Lower leg skin (tissue), 4 donors: ENCODE data around the gene WDR1. TPM values are rescaled to one million over a fixed set of nuclear protein-coding genes. Genes with fewer than 3 reads are reported as not detected.
"Not testable (repeated sequence)": the region's sequence is repeated elsewhere in the genome, so short reads cannot be mapped to it uniquely, and the experiment has no call there.

ENCODE experiments used
- DNase-seq, 2 donors: peaks; one replicate each; pipeline ENCODE4 v3.0.0-alpha.2; 2019; ENCODE audit warnings: low spot score in 2 of 2
- H3K4me3 ChIP-seq: fragments of 200-600 bp; sonication (generic); 2 replicates; pipeline ENCODE4 v1.5.1; 2017; ENCODE audit warnings: mild to moderate bottlenecking, low read depth; ENCODE audit not compliant: poor library complexity, severe bottlenecking
- POLR2A ChIP-seq, 2 donors: fragments of 450-650 bp; IDR thresholded peaks; one replicate each; pipeline ENCODE4 v1.6.1; 2016 to 2017; ENCODE audit warnings: antibody characterized with exemption in 2 of 2, mild to moderate bottlenecking in 1 of 2, moderate library complexity in 1 of 2
- WGBS, 2 donors: methylation state at CpG; one replicate each; pipeline ENCODE4 v1.1.5; 2018; 5-methylcytosine and 5-hydroxymethylcytosine counted together
- intact Hi-C: fragments of 100-400 bp; cut with DNase I; formaldehyde crosslinking; loops from one replicate; pipeline ENCODE4 v1.15.0; 2023; ENCODE audit warnings: low total_unique reads
- total RNA-seq, 4 donors: library from RNA; depleted of rRNA; stranded (reverse); fragments of >200 nt; gene quantifications; one replicate each; pipeline ENCODE4 v1.1.0, GENCODE V29; 2016
- TF ChIP-seq, protein P1 (sequence below), 3 donors: fragments of 450-650 bp; IDR thresholded peaks; one replicate each; pipeline ENCODE4 v1.5.1; 2016; ENCODE audit warnings: antibody characterized with exemption in 3 of 3, mild to moderate bottlenecking in 3 of 3, moderate library complexity in 2 of 3

WDR1 gene
- total RNA-seq, 4 donors from 2014 or later, result 83.2 to 163 (median 144) TPM

- TF ChIP-seq, protein P1, sequence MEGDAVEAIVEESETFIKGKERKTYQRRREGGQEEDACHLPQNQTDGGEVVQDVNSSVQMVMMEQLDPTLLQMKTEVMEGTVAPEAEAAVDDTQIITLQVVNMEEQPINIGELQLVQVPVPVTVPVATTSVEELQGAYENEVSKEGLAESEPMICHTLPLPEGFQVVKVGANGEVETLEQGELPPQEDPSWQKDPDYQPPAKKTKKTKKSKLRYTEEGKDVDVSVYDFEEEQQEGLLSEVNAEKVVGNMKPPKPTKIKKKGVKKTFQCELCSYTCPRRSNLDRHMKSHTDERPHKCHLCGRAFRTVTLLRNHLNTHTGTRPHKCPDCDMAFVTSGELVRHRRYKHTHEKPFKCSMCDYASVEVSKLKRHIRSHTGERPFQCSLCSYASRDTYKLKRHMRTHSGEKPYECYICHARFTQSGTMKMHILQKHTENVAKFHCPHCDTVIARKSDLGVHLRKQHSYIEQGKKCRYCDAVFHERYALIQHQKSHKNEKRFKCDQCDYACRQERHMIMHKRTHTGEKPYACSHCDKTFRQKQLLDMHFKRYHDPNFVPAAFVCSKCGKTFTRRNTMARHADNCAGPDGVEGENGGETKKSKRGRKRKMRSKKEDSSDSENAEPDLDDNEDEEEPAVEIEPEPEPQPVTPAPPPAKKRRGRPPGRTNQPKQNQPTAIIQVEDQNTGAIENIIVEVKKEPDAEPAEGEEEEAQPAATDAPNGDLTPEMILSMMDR (IDR thresholded peaks at IDR 0.05), result no peak
- no peak for TF ChIP-seq POLR2A (IDR thresholded peaks at IDR 0.05)
- no peak overlapping the region for H3K4me3 ChIP-seq
- intact Hi-C loops, result no loop called here
- DNase-seq, result no peak
- WGBS, 2 donors, result 61 to 69% methylated on average over 14 of the region's 14 CpGs
Observed at GRCh38 chr4:10130178-10130888, 13.7 kb upstream of the WDR1 start.

- 59 to 65% methylated on average over 13 of the region's 13 CpGs for WGBS, 2 donors
- H3K4me3 ChIP-seq, result no peak overlapping the region
- TF ChIP-seq, protein P1 (IDR thresholded peaks at IDR 0.05), result no peak
- no peak for TF ChIP-seq POLR2A (IDR thresholded peaks at IDR 0.05)
- no peak for DNase-seq
- intact Hi-C loops, result no loop called here
Observed at GRCh38 chr4:10129196-10130177, 12.9 kb upstream of the WDR1 start.

DNA sequence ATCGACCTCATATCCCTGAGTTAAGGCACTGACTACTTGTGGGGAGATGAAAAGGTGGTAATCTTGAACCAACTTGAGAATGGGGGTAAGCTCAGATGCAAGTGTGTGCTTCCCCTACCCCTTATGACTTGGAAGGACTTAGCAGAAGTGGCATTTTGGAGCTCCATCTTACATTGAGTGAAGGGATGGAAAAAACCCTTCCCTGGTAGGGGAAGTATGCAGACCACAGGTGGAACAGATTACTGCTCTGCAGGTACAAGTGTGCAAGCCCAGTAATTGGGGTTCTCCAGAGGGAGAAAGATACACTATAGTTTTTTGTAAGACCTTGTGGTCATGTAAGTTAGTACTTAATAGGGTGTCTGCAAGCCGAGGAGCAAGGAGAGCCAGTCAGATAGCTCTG is 12.2 kb upstream of the WDR1 start:
- no peak for DNase-seq
- H3K4me3 ChIP-seq, result no peak overlapping the region
- 35 to 83% methylated on average over 2 of the region's 2 CpGs for WGBS, 2 donors
- intact Hi-C loops, result no loop called here
- TF ChIP-seq POLR2A (IDR thresholded peaks at IDR 0.05), result no peak
- TF ChIP-seq, protein P1 (IDR thresholded peaks at IDR 0.05), result no peak

GRCh38 chr4:10127531-10127930 is 10.9 kb upstream of the WDR1 start:
- DNase-seq, intact Hi-C loops, H3K4me3 ChIP-seq: not testable (repeated sequence)
- WGBS, 2 donors, result 81 to 82% methylated on average over 7 of the region's 7 CpGs

GRCh38 chr4:10124167-10124930 is 7.8 kb upstream of the WDR1 start:
- no peak for DNase-seq
- intact Hi-C loops, result no loop called here
- TF ChIP-seq, protein P1 (IDR thresholded peaks at IDR 0.05), result no peak
- TF ChIP-seq POLR2A (IDR thresholded peaks at IDR 0.05), result no peak
- no peak overlapping the region for H3K4me3 ChIP-seq
- WGBS, 2 donors, result 85 to 91% methylated on average over 13 of the region's 13 CpGs
